ENCODE data around the gene PPM1L.

GRCh38 chr3:160709477-160710182 lies 46.4 kb upstream of the PPM1L start:
- TF ChIP-seq EP300 (IDR thresholded peaks at IDR 0.05) (no peak), POLR2A (IDR thresholded peaks at IDR 0.05) (no peak), POLR2AphosphoS5 (IDR thresholded peaks at IDR 0.05) (no peak)
- TF ChIP-seq, protein P1, sequence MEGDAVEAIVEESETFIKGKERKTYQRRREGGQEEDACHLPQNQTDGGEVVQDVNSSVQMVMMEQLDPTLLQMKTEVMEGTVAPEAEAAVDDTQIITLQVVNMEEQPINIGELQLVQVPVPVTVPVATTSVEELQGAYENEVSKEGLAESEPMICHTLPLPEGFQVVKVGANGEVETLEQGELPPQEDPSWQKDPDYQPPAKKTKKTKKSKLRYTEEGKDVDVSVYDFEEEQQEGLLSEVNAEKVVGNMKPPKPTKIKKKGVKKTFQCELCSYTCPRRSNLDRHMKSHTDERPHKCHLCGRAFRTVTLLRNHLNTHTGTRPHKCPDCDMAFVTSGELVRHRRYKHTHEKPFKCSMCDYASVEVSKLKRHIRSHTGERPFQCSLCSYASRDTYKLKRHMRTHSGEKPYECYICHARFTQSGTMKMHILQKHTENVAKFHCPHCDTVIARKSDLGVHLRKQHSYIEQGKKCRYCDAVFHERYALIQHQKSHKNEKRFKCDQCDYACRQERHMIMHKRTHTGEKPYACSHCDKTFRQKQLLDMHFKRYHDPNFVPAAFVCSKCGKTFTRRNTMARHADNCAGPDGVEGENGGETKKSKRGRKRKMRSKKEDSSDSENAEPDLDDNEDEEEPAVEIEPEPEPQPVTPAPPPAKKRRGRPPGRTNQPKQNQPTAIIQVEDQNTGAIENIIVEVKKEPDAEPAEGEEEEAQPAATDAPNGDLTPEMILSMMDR (IDR thresholded peaks at IDR 0.05): no peak

All from suprapubic skin (tissue), 4 donors.